Smooth muscle cell of the brain vasculature (primary cell): ENCODE results near the gene ARID1B.

ENCODE experiments used
- DNase-seq: peaks from one replicate; pipeline ENCODE4 v3.0.0-alpha.2; 2012; ENCODE audit warnings: low read depth, low spot score

The ARID1B gene

GRCh38 chr6:156773935-156774852 is 3.0 kb upstream of the ARID1B start:
- no peak for DNase-seq

- DNase-seq, result no peak
Observed at GRCh38 chr6:156774863-156775405, 2.2 kb upstream of the ARID1B start.

DNA sequence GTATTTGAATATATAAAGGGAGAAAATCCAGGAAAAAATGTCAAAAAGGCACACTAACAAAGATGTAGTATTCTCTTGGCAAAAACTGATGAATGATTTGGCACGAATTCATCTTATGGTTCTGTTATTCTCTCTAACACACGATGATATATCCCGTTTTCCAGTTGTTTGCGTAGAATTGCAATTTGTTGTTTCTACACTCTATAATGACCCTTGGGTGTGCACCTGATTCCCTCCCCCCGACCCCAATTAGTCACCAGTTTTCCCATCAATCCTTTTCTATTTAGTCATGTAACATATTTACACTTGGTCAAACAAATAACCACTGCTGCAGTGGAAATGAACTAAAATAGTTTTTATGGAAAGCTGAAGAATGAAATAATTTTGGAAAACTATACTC is 1.5 kb upstream of the ARID1B start:
- DNase-seq, result no peak

GRCh38 chr6:156776470-156776839 is 723 bp upstream of the ARID1B start:
- no peak for DNase-seq

- no peak for DNase-seq
Observed at GRCh38 chr6:156777577-156778453, 637 bp downstream of the ARID1B start.

GRCh38 chr6:156778454-156779205 is 1.5 kb downstream of the ARID1B start:
- no peak for DNase-seq

- no peak for DNase-seq
Observed at GRCh38 chr6:156779206-156780094, 2.3 kb downstream of the ARID1B start.

- DNase-seq, result peak; percentile 76
Observed at GRCh38 chr6:156780102-156780641, 3.0 kb downstream of the ARID1B start.

GRCh38 chr6:156780962-156781853 is 4.0 kb downstream of the ARID1B start:
- DNase-seq, result no peak

- DNase-seq, result no peak
Observed at GRCh38 chr6:156781861-156782631, 4.9 kb downstream of the ARID1B start.

GRCh38 chr6:156782691-156783320 is 5.6 kb downstream of the ARID1B start:
- no peak for DNase-seq

- no peak for DNase-seq
Observed at GRCh38 chr6:156783958-156784357, 6.8 kb downstream of the ARID1B start.

GRCh38 chr6:156786652-156787051 is 9.5 kb downstream of the ARID1B start:
- no peak for DNase-seq

DNA sequence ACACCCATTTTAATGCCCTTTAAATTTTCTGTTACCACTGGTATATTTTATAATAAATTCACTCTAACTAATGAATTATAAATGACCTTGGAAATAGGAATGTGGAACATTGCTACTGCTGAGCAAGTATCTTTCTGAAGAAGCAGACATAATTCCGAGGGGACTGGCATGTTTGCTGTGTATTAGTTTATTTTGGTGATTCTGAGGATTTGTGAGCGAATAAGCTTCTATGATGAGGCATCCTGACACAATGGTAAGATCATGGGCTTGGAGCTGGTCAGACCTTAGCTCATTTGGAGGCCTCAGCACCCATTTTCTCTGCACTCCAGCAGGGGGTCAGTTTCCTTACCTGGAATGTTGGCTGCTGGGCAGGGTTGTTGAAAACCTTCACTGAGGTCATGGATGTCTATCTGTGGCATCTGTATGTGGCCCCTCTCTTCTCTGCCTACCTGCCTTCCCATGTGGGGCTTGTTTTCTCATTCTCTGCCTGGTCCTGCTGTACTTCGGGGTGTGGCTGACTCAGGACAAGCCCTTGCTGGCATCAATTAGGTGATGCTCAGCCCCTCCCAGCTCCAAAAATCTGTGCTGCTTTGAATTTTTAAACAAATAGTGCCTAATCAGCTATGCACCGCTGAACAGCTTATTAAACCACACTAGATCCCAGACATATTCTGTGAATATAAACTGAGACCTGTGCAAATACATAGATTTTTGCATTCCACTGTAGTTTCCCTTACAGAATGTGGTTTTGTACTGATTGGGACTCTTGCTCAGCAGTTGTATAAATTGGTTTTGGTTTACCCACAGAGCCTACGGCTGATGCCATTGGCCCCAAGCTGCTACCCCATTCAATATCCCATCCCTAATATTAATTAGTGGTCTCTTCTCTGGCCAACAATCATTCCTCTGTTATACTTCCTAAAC is 10.7 kb downstream of the ARID1B start:
- no peak for DNase-seq

DNA sequence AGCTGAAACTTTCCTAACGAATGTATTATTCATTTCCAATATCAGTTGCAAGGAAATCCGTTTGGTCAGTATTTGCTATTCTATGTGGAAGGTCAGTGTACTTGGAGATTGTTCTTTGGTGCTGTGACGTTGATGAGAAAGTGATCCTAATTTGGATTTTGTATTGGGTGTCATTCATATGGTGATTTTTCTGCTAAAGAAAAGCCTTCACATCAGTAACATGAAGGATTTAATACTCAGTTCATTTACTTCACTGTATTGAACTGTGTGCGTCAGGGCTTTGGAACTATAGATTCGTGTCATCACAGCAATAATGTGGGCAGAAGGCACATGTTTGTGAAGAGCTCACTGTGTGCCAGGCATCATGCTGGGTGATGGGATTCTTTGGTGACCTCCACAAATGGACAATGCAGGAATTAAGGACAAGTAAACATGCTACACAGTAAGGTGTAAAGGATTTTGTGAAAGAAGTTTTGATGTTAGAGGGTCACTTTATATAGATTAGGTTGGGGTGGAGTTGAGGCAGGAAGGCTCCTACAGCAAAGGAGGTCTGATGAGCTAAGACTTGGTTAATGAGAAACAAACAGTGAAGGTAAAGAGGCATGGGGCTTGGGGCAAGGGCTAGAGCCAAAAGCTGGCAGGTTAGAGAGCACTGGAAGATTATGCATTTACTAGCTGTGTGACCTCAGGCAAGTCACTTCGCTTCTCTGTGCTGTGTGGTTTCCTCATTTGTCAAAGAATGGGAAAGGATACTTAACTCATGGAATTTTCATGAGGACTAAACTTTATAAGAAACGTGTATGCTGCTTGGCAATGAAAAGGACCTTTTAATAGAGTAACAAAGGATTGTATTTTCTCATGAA is 12.1 kb downstream of the ARID1B start:
- DNase-seq, result no peak
